ENCODE data around the gene METAP1D. TPM values are rescaled to one million over a fixed set of nuclear protein-coding genes. Genes with fewer than 3 reads are reported as not detected.
A peak's percentile ranks its signal among the peaks of the same experiment; 100 is the strongest.

METAP1D gene
- polyA plus RNA-seq, 1 donor from 2014 or later = 3.6 TPM

GRCh38 chr2:172094294-172095145 lies 94.8 kb downstream of the METAP1D start:
- peak overlapping the region; percentile 33 to 96 (median 74) for H3K4me3 Mint-ChIP-seq
- H3K36me3 Mint-ChIP-seq = no peaks in the 10 kb centered on the region
- peaks cover 69% of the 10 kb centered on the region for H3K27me3 Mint-ChIP-seq
- peak overlapping the region in 2 of 3 donors; percentile 42 to 100 for H3K27ac Mint-ChIP-seq
- peaks cover 2 to 12% (median 4%) of the 10 kb centered on the region in 3 donors for H3K9me3 Mint-ChIP-seq
- peaks cover 10 to 25% (median 21%) of the 10 kb centered on the region in 3 donors for H3K4me1 Mint-ChIP-seq

DNA sequence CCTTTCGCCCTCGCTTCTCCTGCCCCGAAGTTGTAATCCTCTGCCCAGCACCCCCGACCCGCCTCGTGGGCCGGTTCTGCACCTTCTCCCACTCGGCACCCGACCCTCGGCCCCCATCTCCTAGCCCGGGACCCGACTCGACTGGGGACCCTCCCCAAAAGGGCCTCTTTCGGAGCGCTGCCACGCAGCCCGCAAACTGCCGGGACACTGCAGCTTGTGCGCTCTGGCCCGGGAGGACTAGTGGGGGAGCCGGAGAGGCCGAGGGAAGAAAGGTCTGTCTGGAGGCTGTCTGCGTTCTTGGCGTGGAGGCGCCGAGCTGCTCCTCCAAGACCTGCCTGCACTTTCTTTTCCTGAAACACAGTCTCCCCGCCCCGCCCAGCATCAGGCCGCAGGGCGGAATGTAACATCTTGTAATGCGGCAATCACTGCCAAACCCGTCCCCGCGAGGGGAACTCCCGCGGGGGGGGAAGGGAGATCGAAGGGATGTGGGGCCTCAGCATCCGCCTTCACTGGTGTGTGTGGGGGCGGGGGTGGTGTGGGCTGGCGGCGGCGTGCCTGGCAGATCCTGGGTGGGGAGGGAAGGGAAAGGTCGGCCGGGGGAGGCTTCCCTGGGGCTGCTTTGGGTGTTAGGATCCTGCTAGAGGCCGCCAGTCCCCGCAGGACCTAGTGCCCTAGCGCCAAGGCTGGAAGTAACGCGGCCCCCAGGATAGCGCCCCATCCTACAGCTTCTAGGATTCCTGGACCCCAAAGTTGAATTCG lies 95.6 kb downstream of the METAP1D start:
- Mint-ChIP-seq H3K27me3 (peaks cover 67% of the 10 kb centered on the region), H3K4me1 (peaks cover 10 to 25% (median 21%) of the 10 kb centered on the region in 3 donors), H3K27ac (peak overlapping the region; percentile 63 to 94 (median 84)), H3K36me3 (no peaks in the 10 kb centered on the region), H3K4me3 (peak overlapping the region; percentile 74 to 96 (median 84)), H3K9me3 (peaks cover 2 to 12% (median 4%) of the 10 kb centered on the region in 3 donors)

GRCh38 chr2:172095905-172096625 lies 96.3 kb downstream of the METAP1D start:
- Mint-ChIP-seq H3K4me1 (peaks cover 10 to 25% (median 24%) of the 10 kb centered on the region in 3 donors), H3K9me3 (peaks cover 2 to 12% (median 4%) of the 10 kb centered on the region in 3 donors), H3K27ac (peak overlapping the region in 2 of 3 donors; percentile 84 to 94), H3K27me3 (peaks cover 66% of the 10 kb centered on the region), H3K36me3 (no peaks in the 10 kb centered on the region), H3K4me3 (peak overlapping the region; percentile 51 to 96 (median 78))

- Mint-ChIP-seq H3K4me1 (peaks cover 14 to 27% (median 25%) of the 10 kb centered on the region in 3 donors), H3K4me3 (peak overlapping the region; percentile 25 to 81 (median 72)), H3K36me3 (no peaks in the 10 kb centered on the region), H3K27me3 (peaks cover 67% of the 10 kb centered on the region), H3K9me3 (peaks cover 2 to 12% (median 4%) of the 10 kb centered on the region in 3 donors), H3K27ac (peak overlapping the region; percentile 76 to 94 (median 84))
These were observed 97.1 kb downstream of the METAP1D start for GRCh38 chr2:172096626-172097547.

DNA sequence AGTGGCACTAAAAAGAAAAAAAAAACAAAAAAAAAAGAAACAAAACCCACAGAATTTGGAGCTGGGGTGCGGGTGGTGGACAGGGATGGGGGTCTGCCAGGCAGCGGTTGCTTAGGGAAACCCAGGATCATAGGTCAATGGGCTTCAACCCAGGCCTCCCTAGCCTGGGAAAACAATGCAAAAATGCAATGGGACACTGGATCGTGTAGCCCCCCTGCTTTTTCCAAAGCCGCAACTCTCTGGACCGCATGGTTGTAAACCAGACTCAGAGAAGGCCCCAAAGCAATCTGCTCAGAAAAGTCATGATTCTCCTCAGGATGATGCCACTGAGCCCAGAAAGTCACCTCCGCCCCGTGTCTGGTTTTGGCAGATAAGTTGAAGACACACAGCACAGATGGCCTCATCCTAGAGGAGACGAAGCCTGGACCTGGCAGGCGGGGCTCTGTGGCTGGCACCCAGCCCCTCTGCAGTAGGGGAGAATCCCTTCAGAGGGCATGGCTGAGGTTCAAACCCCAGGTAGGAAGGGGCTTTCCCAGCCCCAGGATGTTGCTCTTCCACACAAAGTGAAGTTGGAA lies 97.9 kb downstream of the METAP1D start:
- peak overlapping the region in 3 of 4 donors; percentile 32 to 67 (median 32) for H3K4me3 Mint-ChIP-seq
- peak overlapping the region in 1 of 3 donors; percentile 84 for H3K27ac Mint-ChIP-seq
- peaks cover 63% of the 10 kb centered on the region for H3K27me3 Mint-ChIP-seq
- H3K36me3 Mint-ChIP-seq = no peaks in the 10 kb centered on the region
- H3K9me3 Mint-ChIP-seq = peaks cover 2 to 12% (median 4%) of the 10 kb centered on the region in 3 donors
- H3K4me1 Mint-ChIP-seq = peaks cover 16 to 30% (median 28%) of the 10 kb centered on the region in 3 donors

DNA sequence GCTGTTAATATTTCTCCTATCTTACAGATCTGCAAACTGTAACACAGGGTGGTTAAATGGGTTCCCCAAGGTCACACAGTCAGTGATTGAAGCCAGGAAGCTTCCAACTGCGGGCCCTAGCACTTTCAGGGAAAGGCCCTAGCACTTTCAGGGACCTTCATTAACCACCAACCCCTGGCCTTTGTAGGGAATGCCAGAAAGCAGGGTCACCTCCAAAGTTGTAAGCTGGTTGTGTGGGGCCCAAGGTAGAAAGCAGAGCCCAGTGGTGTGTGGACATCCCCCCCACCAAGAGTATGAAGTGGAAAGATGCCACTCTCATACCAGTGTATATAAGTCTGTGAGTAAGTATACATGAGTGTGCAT lies 98.5 kb downstream of the METAP1D start:
- H3K4me3 Mint-ChIP-seq = peak overlapping the region; percentile 54 to 72 (median 59)
- peaks cover 2 to 10% (median 4%) of the 10 kb centered on the region in 3 donors for H3K9me3 Mint-ChIP-seq

GRCh38 chr2:172098650-172099471 lies 99.1 kb downstream of the METAP1D start:
- H3K4me3 Mint-ChIP-seq = peak overlapping the region; percentile 54 to 72 (median 59)
- H3K36me3 Mint-ChIP-seq = no peaks in the 10 kb centered on the region
- peak overlapping the region; percentile 69 to 84 (median 73) for H3K27ac Mint-ChIP-seq
- peaks cover 21 to 37% (median 35%) of the 10 kb centered on the region in 3 donors for H3K4me1 Mint-ChIP-seq
- H3K9me3 Mint-ChIP-seq = peaks cover under 1 to 7% (median 1%) of the 10 kb centered on the region in 3 donors
- peaks cover 62% of the 10 kb centered on the region for H3K27me3 Mint-ChIP-seq

More for the DNA sequence above, 98.5 kb downstream of the METAP1D start:
- Mint-ChIP-seq H3K4me1 (peaks cover 20 to 34% (median 32%) of the 10 kb centered on the region in 3 donors), H3K27me3 (peaks cover 62% of the 10 kb centered on the region), H3K36me3 (no peaks in the 10 kb centered on the region), H3K27ac (peak overlapping the region; percentile 69 to 84 (median 73))

GRCh38 chr2:172099472-172100079 lies 99.8 kb downstream of the METAP1D start:
- peaks cover 0 to 8% (median 4%) of the 10 kb centered on the region in 3 donors for H3K9me3 Mint-ChIP-seq
- peak overlapping the region in 2 of 4 donors; percentile 47 to 68 for H3K4me3 Mint-ChIP-seq
- H3K27ac Mint-ChIP-seq = peak overlapping the region in 1 of 3 donors; percentile 16
- no peaks in the 10 kb centered on the region for H3K36me3 Mint-ChIP-seq
- H3K4me1 Mint-ChIP-seq = peaks cover 19 to 37% (median 35%) of the 10 kb centered on the region in 3 donors
- H3K27me3 Mint-ChIP-seq = peaks cover 64% of the 10 kb centered on the region

GRCh38 chr2:172100080-172100934 lies 100.6 kb downstream of the METAP1D start:
- Mint-ChIP-seq H3K9me3 (peaks cover 0 to 9% (median 4%) of the 10 kb centered on the region in 3 donors), H3K36me3 (no peaks in the 10 kb centered on the region), H3K4me1 (peaks cover 19 to 35% (median 35%) of the 10 kb centered on the region in 3 donors), H3K27me3 (peaks cover 62% of the 10 kb centered on the region), H3K4me3 (peak overlapping the region; percentile 54 to 97 (median 74)), H3K27ac (peak overlapping the region; percentile 91 to 93 (median 92))

GRCh38 chr2:172100935-172101820 lies 101.4 kb downstream of the METAP1D start:
- peaks cover 19 to 37% (median 28%) of the 10 kb centered on the region in 3 donors for H3K4me1 Mint-ChIP-seq
- H3K9me3 Mint-ChIP-seq = peaks cover 0 to 9% (median 4%) of the 10 kb centered on the region in 3 donors
- H3K27ac Mint-ChIP-seq = peak overlapping the region; percentile 91 to 93 (median 92)
- H3K27me3 Mint-ChIP-seq = peaks cover 63% of the 10 kb centered on the region
- no peaks in the 10 kb centered on the region for H3K36me3 Mint-ChIP-seq
- H3K4me3 Mint-ChIP-seq = peak overlapping the region; percentile 76 to 97 (median 90)

Measured in IgD-negative memory B cell (primary cell).